HUES64 (cell line): ENCODE data around the gene KIF18A.

Experiments
- H3K27ac ChIP-seq: 2 replicates; pipeline ENCODE4 v1.7.0; 2013; ENCODE audit warnings: low read depth, low read length, inconsistent platforms
- H3K27me3 ChIP-seq: 2 replicates; pipeline ENCODE4 v1.6.1; 2013; ENCODE audit warnings: mild to moderate bottlenecking, low read length; ENCODE audit not compliant: insufficient read depth
- H3K36me3 ChIP-seq: 2 replicates; pipeline ENCODE4 v1.6.1; 2013; ENCODE audit warnings: mild to moderate bottlenecking, low read length; ENCODE audit not compliant: insufficient read depth
- H3K4me1 ChIP-seq: 2 replicates; pipeline ENCODE4 v1.6.1; 2013; ENCODE audit warnings: mild to moderate bottlenecking, low read length, moderate library complexity; ENCODE audit not compliant: insufficient read depth
- H3K4me3 ChIP-seq: 2 replicates; pipeline ENCODE4 v1.5.1; 2013; ENCODE audit warnings: mild to moderate bottlenecking, low read length, moderate library complexity
- H3K9ac ChIP-seq: 2 replicates; pipeline ENCODE4 v1.6.1; 2013; ENCODE audit warnings: mild to moderate bottlenecking, low read depth, low read length
- H3K9me3 ChIP-seq: 2 replicates; pipeline ENCODE4 v1.6.1; 2013; ENCODE audit warnings: low read depth, low read length; ENCODE audit not compliant: insufficient read depth
- WGBS: fragments of 150-250, 120-280 bp; methylation state at CpG from one replicate; pipeline ENCODE4 v1.1.7; 2013; ENCODE audit warnings: missing lambda C conversion rate; 5-methylcytosine and 5-hydroxymethylcytosine counted together

Gene KIF18A

GRCh38 chr11:28043930-28044709 is 63.8 kb downstream of the KIF18A start:
- no peaks in the 10 kb centered on the region; the same call in 1 of the 2 replicates for H3K4me1 ChIP-seq
- H3K9ac ChIP-seq = no peak overlapping the region
- no peaks in the 10 kb centered on the region for H3K9me3 ChIP-seq
- WGBS = 98% methylated on average over 3 of the region's 3 CpGs
- peaks cover 8% of the 10 kb centered on the region for H3K36me3 ChIP-seq
- no peak overlapping the region for H3K4me3 ChIP-seq
- H3K27ac ChIP-seq = no peak overlapping the region
- H3K27me3 ChIP-seq = no peaks in the 10 kb centered on the region

- H3K27ac ChIP-seq = no peak overlapping the region
- H3K9me3 ChIP-seq = no peaks in the 10 kb centered on the region
- 96% methylated on average over 2 of the region's 2 CpGs for WGBS
- peaks cover 11% of the 10 kb centered on the region for H3K36me3 ChIP-seq
- H3K4me1 ChIP-seq = no peaks in the 10 kb centered on the region
- no peaks in the 10 kb centered on the region for H3K27me3 ChIP-seq
- H3K9ac ChIP-seq = no peak overlapping the region
- H3K4me3 ChIP-seq = no peak overlapping the region
These were observed 67.6 kb downstream of the KIF18A start for GRCh38 chr11:28040384-28040783.

GRCh38 chr11:28038775-28039174 is 69.2 kb downstream of the KIF18A start:
- no peaks in the 10 kb centered on the region for H3K4me1 ChIP-seq
- H3K27me3 ChIP-seq = no peaks in the 10 kb centered on the region
- peaks cover 19% of the 10 kb centered on the region for H3K36me3 ChIP-seq
- no peak overlapping the region for H3K4me3 ChIP-seq
- H3K9me3 ChIP-seq = no peaks in the 10 kb centered on the region
- no CpG with 5 or more reads among the region's 1 CpG for WGBS
- H3K9ac ChIP-seq = no peak overlapping the region
- no peak overlapping the region for H3K27ac ChIP-seq

GRCh38 chr11:28026634-28027290 is 81.2 kb downstream of the KIF18A start:
- H3K4me1 ChIP-seq = no peaks in the 10 kb centered on the region
- 100% methylated on average over 1 of the region's 2 CpGs for WGBS
- no peak overlapping the region for H3K9ac ChIP-seq
- no peak overlapping the region for H3K27ac ChIP-seq
- H3K4me3 ChIP-seq = no peak overlapping the region
- peaks cover 18% of the 10 kb centered on the region for H3K36me3 ChIP-seq
- H3K27me3 ChIP-seq = no peaks in the 10 kb centered on the region
- H3K9me3 ChIP-seq = peaks cover 1% of the 10 kb centered on the region; the same call in 1 of the 2 replicates

GRCh38 chr11:28017816-28018215 is 90.1 kb downstream of the KIF18A start:
- H3K9me3 ChIP-seq = no peaks in the 10 kb centered on the region
- no peaks in the 10 kb centered on the region for H3K27me3 ChIP-seq
- 93% methylated on average over 2 of the region's 2 CpGs for WGBS
- H3K27ac ChIP-seq = no peak overlapping the region
- H3K4me1 ChIP-seq = no peaks in the 10 kb centered on the region
- peaks cover 13% of the 10 kb centered on the region; the same call in 1 of the 2 replicates for H3K36me3 ChIP-seq
- H3K9ac ChIP-seq = no peak overlapping the region
- no peak overlapping the region for H3K4me3 ChIP-seq

GRCh38 chr11:28011813-28012212 is 96.1 kb downstream of the KIF18A start:
- Histone ChIP-seq H3K27ac (no peak overlapping the region), H3K27me3 (no peaks in the 10 kb centered on the region), H3K4me3 (no peak overlapping the region), H3K9ac (no peak overlapping the region), H3K9me3 (no peaks in the 10 kb centered on the region), H3K4me1 (no peaks in the 10 kb centered on the region), H3K36me3 (no peaks in the 10 kb centered on the region)
- WGBS = 96% methylated on average over 1 of the region's 4 CpGs

GRCh38 chr11:28009996-28010395 is 98.0 kb downstream of the KIF18A start:
- no peaks in the 10 kb centered on the region for H3K27me3 ChIP-seq
- no peak overlapping the region for H3K9ac ChIP-seq
- no peak overlapping the region for H3K4me3 ChIP-seq
- H3K36me3 ChIP-seq = no peaks in the 10 kb centered on the region
- H3K4me1 ChIP-seq = no peaks in the 10 kb centered on the region
- H3K9me3 ChIP-seq = no peaks in the 10 kb centered on the region
- no peak overlapping the region for H3K27ac ChIP-seq
- 94% methylated on average over 1 of the region's 1 CpG for WGBS

GRCh38 chr11:28009388-28009787 is 98.6 kb downstream of the KIF18A start:
- Histone ChIP-seq H3K36me3 (no peaks in the 10 kb centered on the region), H3K4me1 (no peaks in the 10 kb centered on the region), H3K27me3 (no peaks in the 10 kb centered on the region), H3K9ac (no peak overlapping the region), H3K27ac (no peak overlapping the region), H3K9me3 (peaks cover 3% of the 10 kb centered on the region; the same call in 1 of the 2 replicates), H3K4me3 (no peak overlapping the region)

GRCh38 chr11:28003615-28004014 is 104.3 kb downstream of the KIF18A start:
- Histone ChIP-seq H3K9me3 (peaks cover 57% of the 10 kb centered on the region), H3K36me3 (no peaks in the 10 kb centered on the region; the same call in 1 of the 2 replicates), H3K4me3 (no peak overlapping the region), H3K9ac (no peak overlapping the region), H3K4me1 (no peaks in the 10 kb centered on the region), H3K27me3 (no peaks in the 10 kb centered on the region), H3K27ac (no peak overlapping the region)

GRCh38 chr11:27998552-27998951 is 109.4 kb downstream of the KIF18A start:
- Histone ChIP-seq H3K4me3 (no peak overlapping the region), H3K4me1 (no peaks in the 10 kb centered on the region), H3K9me3 (peaks cover 48% of the 10 kb centered on the region), H3K9ac (no peak overlapping the region), H3K27ac (no peak overlapping the region), H3K27me3 (no peaks in the 10 kb centered on the region), H3K36me3 (no peaks in the 10 kb centered on the region; the same call in 1 of the 2 replicates)

- Histone ChIP-seq H3K36me3 (no peaks in the 10 kb centered on the region), H3K9me3 (peaks cover 36% of the 10 kb centered on the region), H3K4me1 (no peaks in the 10 kb centered on the region), H3K27me3 (no peaks in the 10 kb centered on the region), H3K27ac (no peak overlapping the region), H3K4me3 (no peak overlapping the region), H3K9ac (no peak overlapping the region)
- WGBS = 100% methylated on average over 2 of the region's 2 CpGs
These were observed 110.6 kb downstream of the KIF18A start for GRCh38 chr11:27997344-27997743.
